Hepatocyte (in vitro differentiated cells): Measurements from ENCODE around the gene CEACAM7. TPM values are rescaled to one million over a fixed set of nuclear protein-coding genes. Genes with fewer than 3 reads are reported as not detected.

ENCODE experiments used
- DNase-seq: peaks from one replicate; pipeline ENCODE4 v3.0.0-alpha.2; 2016; ENCODE audit warnings: low spot score
- H2AFZ ChIP-seq: fragments of 200-600 bp; sonication (generic); 2 replicates; pipeline ENCODE4 v1.6.0; 2016; ENCODE audit warnings: antibody characterized with exemption, mild to moderate bottlenecking
- H3K27ac ChIP-seq: fragments of 200-600 bp; sonication (generic); 2 replicates; pipeline ENCODE4 v1.5.1; 2016; ENCODE audit warnings: mild to moderate bottlenecking
- H3K27me3 ChIP-seq: fragments of 200-600 bp; sonication (generic); 2 replicates; pipeline ENCODE4 v1.6.1; 2016
- H3K36me3 ChIP-seq: fragments of 200-600 bp; sonication (generic); replicated peaks from 2 replicates; pipeline ENCODE4 v1.5.1; 2016; ENCODE audit warnings: low read depth; ENCODE audit not compliant: insufficient read depth
- H3K4me1 ChIP-seq: fragments of 200-600 bp; sonication (generic); 2 replicates; pipeline ENCODE4 v1.5.1; 2016; ENCODE audit warnings: mild to moderate bottlenecking, moderate library complexity; ENCODE audit not compliant: insufficient read depth
- H3K4me2 ChIP-seq: fragments of 200-600 bp; sonication (generic); 2 replicates; pipeline ENCODE4 v1.6.0; 2016
- H3K4me3 ChIP-seq: fragments of 200-600 bp; sonication (generic); 2 replicates; pipeline ENCODE4 v1.5.1; 2016; ENCODE audit warnings: mild to moderate bottlenecking
- H3K79me2 ChIP-seq: fragments of 200-600 bp; sonication (generic); 2 replicates; pipeline ENCODE4 v1.6.0; 2017; ENCODE audit warnings: mild to moderate bottlenecking
- H3K9me2 ChIP-seq: fragments of 200-600 bp; sonication (generic); replicated peaks from 2 replicates; pipeline ENCODE4 v1.6.0; 2017; ENCODE audit warnings: mild to moderate bottlenecking; ENCODE audit not compliant: insufficient read depth
- H3K9me3 ChIP-seq: fragments of 200-600 bp; sonication (generic); 2 replicates; pipeline ENCODE4 v1.5.1; 2016; ENCODE audit warnings: low read depth, mild to moderate bottlenecking
- H4K20me1 ChIP-seq: fragments of 200-600 bp; sonication (generic); 2 replicates; pipeline ENCODE4 v1.6.0; 2016; ENCODE audit warnings: mild to moderate bottlenecking; ENCODE audit not compliant: insufficient read depth, poor library complexity, severe bottlenecking
- EZH2 ChIP-seq: fragments of 200-600 bp; sonication (generic); IDR thresholded peaks from 2 replicates; pipeline ENCODE4 v1.6.1; 2016; ENCODE audit warnings: antibody characterized with exemption, mild to moderate bottlenecking, borderline replicate concordance
- EZH2phosphoT487 ChIP-seq: fragments of 200-600 bp; sonication (generic); IDR thresholded peaks from one replicate; pipeline ENCODE4 v1.6.1; 2018; ENCODE audit warnings: antibody characterized with exemption, mild to moderate bottlenecking, low read depth, moderate library complexity; ENCODE audit not compliant: unreplicated experiment, severe bottlenecking
- WGBS: methylation state at CpG from one replicate; pipeline ENCODE4 v1.1.6; 2016; ENCODE audit warnings: low lambda C conversion rate; ENCODE audit errors: missing lambda C conversion rate; 5-methylcytosine and 5-hydroxymethylcytosine counted together
- polyA plus RNA-seq: library from polyadenylated mRNA; unstranded; fragments of >200 nt; fragmentation: Nextera tagmentation; extraction: Ambion mirVana; gene quantifications from 2 replicates; pipeline ENCODE4 v1.2.1, GENCODE V29; 2016
- total RNA-seq: library from RNA; depleted of rRNA; stranded (reverse); fragments of >200 nt; gene quantifications from 2 replicates; pipeline ENCODE4 v1.2.3, GENCODE V29; 2014
- TF ChIP-seq, protein P1 (sequence below): fragments of 200-600 bp; sonication (generic); IDR thresholded peaks from 2 replicates; pipeline ENCODE4 v1.5.1; 2016; ENCODE audit warnings: antibody characterized with exemption, mild to moderate bottlenecking; ENCODE audit not compliant: poor library complexity

Gene CEACAM7
- total and polyA plus RNA-seq, 2 experiments from 2014 or later: 2.7 TPM; not detected in 1

DNA sequence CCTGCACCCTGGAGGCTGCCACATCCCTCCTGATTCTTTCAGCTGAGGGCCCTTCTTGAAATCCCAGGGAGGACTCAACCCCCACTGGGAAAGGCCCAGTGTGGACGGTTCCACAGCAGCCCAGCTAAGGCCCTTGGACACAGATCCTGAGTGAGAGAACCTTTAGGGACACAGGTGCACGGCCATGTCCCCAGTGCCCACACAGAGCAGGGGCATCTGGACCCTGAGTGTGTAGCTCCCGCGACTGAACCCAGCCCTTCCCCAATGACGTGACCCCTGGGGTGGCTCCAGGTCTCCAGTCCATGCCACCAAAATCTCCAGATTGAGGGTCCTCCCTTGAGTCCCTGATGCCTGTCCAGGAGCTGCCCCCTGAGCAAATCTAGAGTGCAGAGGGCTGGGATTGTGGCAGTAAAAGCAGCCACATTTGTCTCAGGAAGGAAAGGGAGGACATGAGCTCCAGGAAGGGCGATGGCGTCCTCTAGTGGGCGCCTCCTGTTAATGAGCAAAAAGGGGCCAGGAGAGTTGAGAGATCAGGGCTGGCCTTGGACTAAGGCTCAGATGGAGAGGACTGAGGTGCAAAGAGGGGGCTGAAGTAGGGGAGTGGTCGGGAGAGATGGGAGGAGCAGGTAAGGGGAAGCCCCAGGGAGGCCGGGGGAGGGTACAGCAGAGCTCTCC, 13.5 kb upstream of the CEACAM7 start:
- Histone ChIP-seq H3K4me1 (no peaks in the 10 kb centered on the region), H3K27ac (no peak overlapping the region), H3K79me2 (no peaks in the 10 kb centered on the region), H3K9me3 (no peaks in the 10 kb centered on the region), H3K27me3 (no peaks in the 10 kb centered on the region), H3K9me2 (no peaks in the 10 kb centered on the region), H3K4me3 (no peak overlapping the region), H2AFZ (no peak overlapping the region), H4K20me1 (no peaks in the 10 kb centered on the region), H3K4me2 (no peak overlapping the region), H3K36me3 (no peaks in the 10 kb centered on the region)
- DNase-seq: no peak
- 72% methylated on average over 10 of the region's 10 CpGs for WGBS
- TF ChIP-seq EZH2phosphoT487 (no peak), EZH2 (no peak)
- TF ChIP-seq, protein P1, sequence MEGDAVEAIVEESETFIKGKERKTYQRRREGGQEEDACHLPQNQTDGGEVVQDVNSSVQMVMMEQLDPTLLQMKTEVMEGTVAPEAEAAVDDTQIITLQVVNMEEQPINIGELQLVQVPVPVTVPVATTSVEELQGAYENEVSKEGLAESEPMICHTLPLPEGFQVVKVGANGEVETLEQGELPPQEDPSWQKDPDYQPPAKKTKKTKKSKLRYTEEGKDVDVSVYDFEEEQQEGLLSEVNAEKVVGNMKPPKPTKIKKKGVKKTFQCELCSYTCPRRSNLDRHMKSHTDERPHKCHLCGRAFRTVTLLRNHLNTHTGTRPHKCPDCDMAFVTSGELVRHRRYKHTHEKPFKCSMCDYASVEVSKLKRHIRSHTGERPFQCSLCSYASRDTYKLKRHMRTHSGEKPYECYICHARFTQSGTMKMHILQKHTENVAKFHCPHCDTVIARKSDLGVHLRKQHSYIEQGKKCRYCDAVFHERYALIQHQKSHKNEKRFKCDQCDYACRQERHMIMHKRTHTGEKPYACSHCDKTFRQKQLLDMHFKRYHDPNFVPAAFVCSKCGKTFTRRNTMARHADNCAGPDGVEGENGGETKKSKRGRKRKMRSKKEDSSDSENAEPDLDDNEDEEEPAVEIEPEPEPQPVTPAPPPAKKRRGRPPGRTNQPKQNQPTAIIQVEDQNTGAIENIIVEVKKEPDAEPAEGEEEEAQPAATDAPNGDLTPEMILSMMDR: no peak

DNA sequence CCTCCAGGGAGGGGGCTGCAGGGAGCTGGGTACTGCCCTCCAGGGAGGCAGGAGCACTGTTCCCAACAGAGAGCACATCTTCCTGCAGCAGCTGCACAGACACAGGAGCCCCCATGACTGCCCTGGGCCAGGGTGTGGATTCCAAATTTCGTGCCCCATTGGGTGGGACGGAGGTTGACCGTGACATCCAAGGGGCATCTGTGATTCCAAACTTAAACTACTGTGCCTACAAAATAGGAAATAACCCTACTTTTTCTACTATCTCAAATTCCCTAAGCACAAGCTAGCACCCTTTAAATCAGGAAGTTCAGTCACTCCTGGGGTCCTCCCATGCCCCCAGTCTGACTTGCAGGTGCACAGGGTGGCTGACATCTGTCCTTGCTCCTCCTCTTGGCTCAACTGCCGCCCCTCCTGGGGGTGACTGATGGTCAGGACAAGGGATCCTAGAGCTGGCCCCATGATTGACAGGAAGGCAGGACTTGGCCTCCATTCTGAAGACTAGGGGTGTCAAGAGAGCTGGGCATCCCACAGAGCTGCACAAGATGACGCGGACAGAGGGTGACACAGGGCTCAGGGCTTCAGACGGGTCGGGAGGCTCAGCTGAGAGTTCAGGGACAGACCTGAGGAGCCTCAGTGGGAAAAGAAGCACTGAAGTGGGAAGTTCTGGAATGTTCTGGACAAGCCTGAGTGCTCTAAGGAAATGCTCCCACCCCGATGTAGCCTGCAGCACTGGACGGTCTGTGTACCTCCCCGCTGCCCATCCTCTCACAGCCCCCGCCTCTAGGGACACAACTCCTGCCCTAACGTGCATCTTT, 12.5 kb upstream of the CEACAM7 start:
- WGBS: 68% methylated on average over 13 of the region's 13 CpGs
- H3K9me3 ChIP-seq: no peaks in the 10 kb centered on the region
- H3K27ac ChIP-seq: no peak overlapping the region
- no peaks in the 10 kb centered on the region for H3K36me3 ChIP-seq
- H3K4me1 ChIP-seq: no peaks in the 10 kb centered on the region
- TF ChIP-seq, protein P1: no peak
- TF ChIP-seq EZH2 (no peak), EZH2phosphoT487 (no peak)
- no peaks in the 10 kb centered on the region for H3K27me3 ChIP-seq
- no peaks in the 10 kb centered on the region for H3K9me2 ChIP-seq
- DNase-seq: no peak
- H3K4me2 ChIP-seq: no peak overlapping the region
- H3K79me2 ChIP-seq: no peaks in the 10 kb centered on the region
- H4K20me1 ChIP-seq: no peaks in the 10 kb centered on the region
- no peak overlapping the region for H3K4me3 ChIP-seq
- no peak overlapping the region for H2AFZ ChIP-seq

DNA sequence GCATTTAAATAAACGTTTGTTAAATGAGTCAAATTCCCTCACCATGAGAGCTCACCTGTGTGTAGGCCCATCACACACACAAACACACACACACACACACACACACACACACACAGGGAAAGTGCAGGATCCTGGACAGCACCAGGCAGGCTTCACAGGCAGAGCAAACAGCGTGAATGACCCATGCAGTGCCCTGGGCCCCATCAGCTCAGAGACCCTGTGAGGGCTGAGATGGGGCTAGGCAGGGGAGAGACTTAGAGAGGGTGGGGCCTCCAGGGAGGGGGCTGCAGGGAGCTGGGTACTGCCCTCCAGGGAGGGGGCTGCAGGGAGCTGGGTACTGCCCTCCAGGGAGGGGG, 11.9 kb upstream of the CEACAM7 start:
- H3K4me3 ChIP-seq: no peak overlapping the region
- no peaks in the 10 kb centered on the region for H4K20me1 ChIP-seq
- no peaks in the 10 kb centered on the region for H3K9me3 ChIP-seq
- DNase-seq: no peak
- TF ChIP-seq EZH2phosphoT487 (no peak), EZH2 (no peak)
- TF ChIP-seq, protein P1: no peak
- H3K36me3 ChIP-seq: no peaks in the 10 kb centered on the region
- H3K4me2 ChIP-seq: no peak overlapping the region
- 32% methylated on average over 2 of the region's 2 CpGs for WGBS
- no peaks in the 10 kb centered on the region for H3K9me2 ChIP-seq
- no peaks in the 10 kb centered on the region for H3K4me1 ChIP-seq
- no peak overlapping the region for H2AFZ ChIP-seq
- H3K27ac ChIP-seq: no peak overlapping the region
- no peaks in the 10 kb centered on the region for H3K27me3 ChIP-seq
- no peaks in the 10 kb centered on the region for H3K79me2 ChIP-seq
